GM12878 (cell line): Measurements from ENCODE around the gene AP1AR. TPM values are rescaled to one million over a fixed set of nuclear protein-coding genes. Genes with fewer than 3 reads are reported as not detected.

Experiments used
- BMI1 ChIP-seq: fragments of 450-650 bp; IDR thresholded peaks from 2 replicates; pipeline ENCODE4 v1.6.1; 2016; ENCODE audit warnings: mild to moderate bottlenecking, moderate library complexity, borderline replicate concordance
- CBX3 ChIP-seq: fragments of 200-600 bp; sonication (generic); IDR thresholded peaks from 2 replicates; pipeline ENCODE4 v1.6.1; 2016; ENCODE audit warnings: low read depth, borderline replicate concordance
- CHD4 ChIP-seq: fragments of 200-600 bp; sonication (generic); IDR thresholded peaks from 2 replicates; pipeline ENCODE4 v1.6.1; 2016; ENCODE audit warnings: mild to moderate bottlenecking
- CREM ChIP-seq: IDR thresholded peaks from 2 replicates; pipeline ENCODE4 v1.6.1; 2014; ENCODE audit warnings: antibody characterized with exemption, low read depth
- HCFC1 ChIP-seq: fragments of 150-350 bp; IDR thresholded peaks from 2 replicates; pipeline ENCODE4 v1.6.1; 2014; ENCODE audit warnings: low read length
- HDAC2 ChIP-seq: fragments of 200-600 bp; sonication (generic); IDR thresholded peaks from 2 replicates; pipeline ENCODE4 v1.6.1; 2017
- HSF1 ChIP-seq: fragments of 150-350 bp; IDR thresholded peaks from 2 replicates; pipeline ENCODE4 v1.6.1; 2014; ENCODE audit warnings: mild to moderate bottlenecking, low read depth, low read length
- LARP7 ChIP-seq: fragments of 450-650 bp; IDR thresholded peaks from 2 replicates; pipeline ENCODE4 v1.6.1; 2017; ENCODE audit warnings: mild to moderate bottlenecking
- MTA2 ChIP-seq: fragments of 450-650 bp; IDR thresholded peaks from 2 replicates; pipeline ENCODE4 v1.6.1; 2016; ENCODE audit warnings: low read depth, mild to moderate bottlenecking, moderate library complexity
- MTA3 ChIP-seq: IDR thresholded peaks from 2 replicates; pipeline ENCODE4 v1.6.1; 2012; ENCODE audit warnings: low read length, inconsistent platforms, borderline replicate concordance
- MYB ChIP-seq: fragments of 150-350 bp; IDR thresholded peaks from 2 replicates; pipeline ENCODE4 v1.6.1; 2014; ENCODE audit warnings: mild to moderate bottlenecking, low read depth, low read length, borderline replicate concordance
- REST ChIP-seq: IDR thresholded peaks from 2 replicates; pipeline ENCODE4 v1.6.1; 2012; ENCODE audit warnings: mild to moderate bottlenecking, low read depth, low read length
- SIN3A ChIP-seq: IDR thresholded peaks from 2 replicates; pipeline ENCODE4 v1.6.1; 2012; ENCODE audit warnings: low read depth, low read length, improper control_type of control experiment
- STAT1 ChIP-seq: fragments of 450-650 bp; conservative IDR thresholded peaks from 2 replicates; pipeline ENCODE4 v1.6.1; 2014; ENCODE audit warnings: antibody characterized with exemption, mild to moderate bottlenecking
- SUPT20H ChIP-seq: IDR thresholded peaks from 2 replicates; pipeline ENCODE4 v1.6.1; 2011; ENCODE audit warnings: low read depth, mild to moderate bottlenecking, low read length, moderate library complexity, borderline replicate concordance; ENCODE audit not compliant: control insufficient read depth
- SUZ12 ChIP-seq: fragments of 200-600 bp; sonication (generic); IDR thresholded peaks from one replicate; pipeline ENCODE4 v1.6.1; 2018; ENCODE audit warnings: antibody characterized with exemption, mild to moderate bottlenecking; ENCODE audit not compliant: unreplicated experiment
- ZBTB4 ChIP-seq: fragments of 450-650 bp; formaldehyde crosslinking; IDR thresholded peaks from 2 replicates; pipeline ENCODE4 v1.4.0; 2022; ENCODE audit warnings: mild to moderate bottlenecking, moderate library complexity
- polyA plus RNA-seq, 11 experiments: library from polyadenylated mRNA; depleted of rRNA in 4 of 11; unstranded in 6 of 11; stranded (reverse) in 5 of 11; fragments of >200 nt; fragmentation: Nextera tagmentation in 4 of 11; fragmentation: Illumina TruSeq in 1 of 11; extraction: Ambion mirVana in 4 of 11; extraction: Trizol in 1 of 11; gene quantifications; 1 replicate in 1 of 11; 2 replicates in 10 of 11; pipeline versions ENCODE4 v1.2.1 to v1.2.3, GENCODE V29; 2011 to 2016; ENCODE audit warnings: inconsistent platforms in 2 of 11, missing spikeins in 2 of 11, low read depth in 1 of 11
- total RNA-seq, 4 experiments: library from RNA; depleted of rRNA in 3 of 4; stranded (reverse); fragments of >200 nt in 3 of 4; fragmentation: Illumina TruSeq in 1 of 4; extraction: Trizol in 1 of 4; gene quantifications; 2 replicates each; pipeline versions ENCODE4 v1.2.1 to v1.2.3, GENCODE V29; 2013 to 2021
- TF ChIP-seq, protein P1 (sequence below): IDR thresholded peaks from 2 replicates; pipeline ENCODE4 v1.6.1; 2012; ENCODE audit warnings: improper control_type of control experiment, low read depth, low read length; ENCODE audit not compliant: insufficient replicate concordance

AP1AR gene
- total and polyA plus RNA-seq, 10 of the 15 experiments (the other 5 are each of a cell fraction or from before 2014, with no cell fraction given): 5.6 to 29.1 (median 16.3) TPM

DNA sequence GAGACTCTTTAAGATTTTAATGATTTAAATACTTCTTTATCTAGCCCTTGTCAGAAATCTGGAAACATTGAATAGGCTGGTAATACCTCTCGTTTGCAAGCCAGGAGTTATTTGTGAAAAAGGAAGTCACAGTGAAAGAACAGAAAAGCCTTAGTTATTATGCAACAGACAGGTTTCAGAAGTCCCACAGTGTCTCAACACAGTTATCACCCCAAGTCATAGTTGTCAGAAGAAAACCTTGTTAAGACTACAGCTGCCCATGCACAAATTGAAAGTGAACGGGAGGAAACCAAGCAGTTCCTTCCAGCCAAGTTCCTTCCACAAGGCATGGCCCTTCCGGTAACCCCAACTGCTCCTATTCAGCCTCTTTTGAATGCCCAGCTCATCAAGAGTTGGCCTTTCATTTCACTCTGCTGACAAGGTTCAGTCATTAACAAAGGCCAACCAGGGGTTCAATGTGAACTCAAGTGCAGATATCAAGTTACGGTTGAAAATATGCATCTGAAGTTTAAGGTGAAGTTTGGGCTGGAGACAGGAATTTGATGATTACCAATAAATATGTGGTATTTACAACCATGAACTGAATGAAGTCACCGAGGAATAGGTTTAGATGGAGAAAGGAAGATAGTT is 81.1 kb downstream of the AP1AR start (continued):
- no peak for TF ChIP-seq CHD4
- TF ChIP-seq HSF1: no peak
- no peak for TF ChIP-seq STAT1
- TF ChIP-seq MTA3: peak; percentile 81
- no peak for TF ChIP-seq SUPT20H
- no peak for TF ChIP-seq SIN3A
- TF ChIP-seq REST: no peak
- TF ChIP-seq HDAC2: no peak
- TF ChIP-seq SUZ12: no peak
- TF ChIP-seq LARP7: no peak
- TF ChIP-seq, protein P1, sequence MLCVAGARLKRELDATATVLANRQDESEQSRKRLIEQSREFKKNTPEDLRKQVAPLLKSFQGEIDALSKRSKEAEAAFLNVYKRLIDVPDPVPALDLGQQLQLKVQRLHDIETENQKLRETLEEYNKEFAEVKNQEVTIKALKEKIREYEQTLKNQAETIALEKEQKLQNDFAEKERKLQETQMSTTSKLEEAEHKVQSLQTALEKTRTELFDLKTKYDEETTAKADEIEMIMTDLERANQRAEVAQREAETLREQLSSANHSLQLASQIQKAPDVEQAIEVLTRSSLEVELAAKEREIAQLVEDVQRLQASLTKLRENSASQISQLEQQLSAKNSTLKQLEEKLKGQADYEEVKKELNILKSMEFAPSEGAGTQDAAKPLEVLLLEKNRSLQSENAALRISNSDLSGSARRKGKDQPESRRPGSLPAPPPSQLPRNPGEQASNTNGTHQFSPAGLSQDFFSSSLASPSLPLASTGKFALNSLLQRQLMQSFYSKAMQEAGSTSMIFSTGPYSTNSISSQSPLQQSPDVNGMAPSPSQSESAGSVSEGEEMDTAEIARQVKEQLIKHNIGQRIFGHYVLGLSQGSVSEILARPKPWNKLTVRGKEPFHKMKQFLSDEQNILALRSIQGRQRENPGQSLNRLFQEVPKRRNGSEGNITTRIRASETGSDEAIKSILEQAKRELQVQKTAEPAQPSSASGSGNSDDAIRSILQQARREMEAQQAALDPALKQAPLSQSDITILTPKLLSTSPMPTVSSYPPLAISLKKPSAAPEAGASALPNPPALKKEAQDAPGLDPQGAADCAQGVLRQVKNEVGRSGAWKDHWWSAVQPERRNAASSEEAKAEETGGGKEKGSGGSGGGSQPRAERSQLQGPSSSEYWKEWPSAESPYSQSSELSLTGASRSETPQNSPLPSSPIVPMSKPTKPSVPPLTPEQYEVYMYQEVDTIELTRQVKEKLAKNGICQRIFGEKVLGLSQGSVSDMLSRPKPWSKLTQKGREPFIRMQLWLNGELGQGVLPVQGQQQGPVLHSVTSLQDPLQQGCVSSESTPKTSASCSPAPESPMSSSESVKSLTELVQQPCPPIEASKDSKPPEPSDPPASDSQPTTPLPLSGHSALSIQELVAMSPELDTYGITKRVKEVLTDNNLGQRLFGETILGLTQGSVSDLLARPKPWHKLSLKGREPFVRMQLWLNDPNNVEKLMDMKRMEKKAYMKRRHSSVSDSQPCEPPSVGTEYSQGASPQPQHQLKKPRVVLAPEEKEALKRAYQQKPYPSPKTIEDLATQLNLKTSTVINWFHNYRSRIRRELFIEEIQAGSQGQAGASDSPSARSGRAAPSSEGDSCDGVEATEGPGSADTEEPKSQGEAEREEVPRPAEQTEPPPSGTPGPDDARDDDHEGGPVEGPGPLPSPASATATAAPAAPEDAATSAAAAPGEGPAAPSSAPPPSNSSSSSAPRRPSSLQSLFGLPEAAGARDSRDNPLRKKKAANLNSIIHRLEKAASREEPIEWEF: peak; percentile 17
- no peak for TF ChIP-seq MYB
- no peak; the same call in 1 of the 2 replicates for TF ChIP-seq CREM
- TF ChIP-seq CBX3: no peak
- TF ChIP-seq ZBTB4 (CRISPR knock-in tag): no peak
- TF ChIP-seq MTA2: peak; percentile 49
- TF ChIP-seq BMI1: no peak
- no peak for TF ChIP-seq HCFC1
